GM19099 (cell line): ENCODE data around the gene DLGAP1.

Experiments used
- POLR2A ChIP-seq: IDR thresholded peaks from 3 replicates; pipeline ENCODE4 v1.6.1; 2011; ENCODE audit warnings: low read depth; ENCODE audit not compliant: insufficient read length; ENCODE audit errors: extremely low read depth

The DLGAP1 gene

GRCh38 chr18:3921826-3922225, 533.3 kb downstream of the DLGAP1 start:
- TF ChIP-seq POLR2A, result no peak

GRCh38 chr18:3920832-3921231, 534.3 kb downstream of the DLGAP1 start:
- TF ChIP-seq POLR2A, result no peak

GRCh38 chr18:3919396-3920061, 535.6 kb downstream of the DLGAP1 start:
- no peak for TF ChIP-seq POLR2A

GRCh38 chr18:3916082-3916481, 539.0 kb downstream of the DLGAP1 start:
- no peak for TF ChIP-seq POLR2A

- TF ChIP-seq POLR2A, result no peak
Observed at GRCh38 chr18:3914833-3915610, 540.1 kb downstream of the DLGAP1 start.

GRCh38 chr18:3914109-3914508, 541.0 kb downstream of the DLGAP1 start:
- TF ChIP-seq POLR2A, result no peak

- no peak for TF ChIP-seq POLR2A
Observed at GRCh38 chr18:3912705-3913104, 542.4 kb downstream of the DLGAP1 start.

GRCh38 chr18:3911413-3911812, 543.7 kb downstream of the DLGAP1 start:
- no peak for TF ChIP-seq POLR2A

GRCh38 chr18:3910512-3910911, 544.6 kb downstream of the DLGAP1 start:
- no peak for TF ChIP-seq POLR2A

GRCh38 chr18:3907955-3908354, 547.2 kb downstream of the DLGAP1 start:
- TF ChIP-seq POLR2A, result no peak

GRCh38 chr18:3906116-3906750, 548.9 kb downstream of the DLGAP1 start:
- TF ChIP-seq POLR2A, result no peak

GRCh38 chr18:3903337-3903736, 551.8 kb downstream of the DLGAP1 start:
- TF ChIP-seq POLR2A, result no peak

GRCh38 chr18:3902676-3903075, 552.4 kb downstream of the DLGAP1 start:
- TF ChIP-seq POLR2A, result no peak

- TF ChIP-seq POLR2A, result no peak
Observed at GRCh38 chr18:3901811-3902210, 553.3 kb downstream of the DLGAP1 start.

- no peak for TF ChIP-seq POLR2A
Observed at GRCh38 chr18:3901042-3901441, 554.1 kb downstream of the DLGAP1 start.

GRCh38 chr18:3900327-3900726, 554.8 kb downstream of the DLGAP1 start:
- TF ChIP-seq POLR2A, result no peak
